Fibroblast of skin of left quadriceps (primary cell): ENCODE data around the gene PKP4.
"Not testable (repeated sequence)": the region's sequence is repeated elsewhere in the genome, so short reads cannot be mapped to it uniquely, and the experiment has no call there.

Source experiments
- DNase-seq, 2 experiments: peaks; one replicate each; pipeline ENCODE4 v3.0.0-alpha.2; 2013; ENCODE audit warnings: low read depth in 2 of 2

PKP4 gene

GRCh38 chr2:158464426-158465281 is 7.9 kb downstream of the PKP4 start:
- no peak for DNase-seq

GRCh38 chr2:158467248-158467647 is 10.5 kb downstream of the PKP4 start:
- DNase-seq = no peak

- not testable (repeated sequence) for DNase-seq
Measured at GRCh38 chr2:158472829-158473228, 16.1 kb downstream of the PKP4 start.

- DNase-seq = not testable (repeated sequence)
Measured at GRCh38 chr2:158473300-158473699, 16.5 kb downstream of the PKP4 start.

- no peak for DNase-seq
Measured at GRCh38 chr2:158473719-158474392, 17.1 kb downstream of the PKP4 start.

GRCh38 chr2:158474526-158475011 is 17.8 kb downstream of the PKP4 start:
- DNase-seq = not testable (repeated sequence)

- no peak for DNase-seq
Measured at GRCh38 chr2:158477202-158477601, 20.4 kb downstream of the PKP4 start.

- no peak for DNase-seq
Measured at GRCh38 chr2:158478237-158478636, 21.5 kb downstream of the PKP4 start.

GRCh38 chr2:158478816-158479215 is 22.1 kb downstream of the PKP4 start:
- no peak for DNase-seq

GRCh38 chr2:158481116-158481515 is 24.4 kb downstream of the PKP4 start:
- DNase-seq = no peak

- no peak for DNase-seq
Measured at GRCh38 chr2:158482594-158482993, 25.8 kb downstream of the PKP4 start.

GRCh38 chr2:158484892-158485556 is 28.3 kb downstream of the PKP4 start:
- DNase-seq = no peak

- DNase-seq = no peak
Measured at GRCh38 chr2:158486150-158486969, 29.6 kb downstream of the PKP4 start.

GRCh38 chr2:158486970-158487325 is 30.2 kb downstream of the PKP4 start:
- DNase-seq = no peak

- peak in 1 of 2 experiments; percentile 23 for DNase-seq
Measured at GRCh38 chr2:158487419-158487818, 30.7 kb downstream of the PKP4 start.

GRCh38 chr2:158488442-158489216 is 31.9 kb downstream of the PKP4 start:
- no peak for DNase-seq

GRCh38 chr2:158489366-158490112 is 32.8 kb downstream of the PKP4 start:
- no peak for DNase-seq

GRCh38 chr2:158491072-158491471 is 34.3 kb downstream of the PKP4 start:
- DNase-seq = no peak

- DNase-seq = no peak
Measured at GRCh38 chr2:158493458-158493857, 36.7 kb downstream of the PKP4 start.

- peak; percentile 57 to 61 for DNase-seq
Measured at GRCh38 chr2:158495175-158495574, 38.4 kb downstream of the PKP4 start.
